Astrocyte of the cerebellum (primary cell): ENCODE results near the gene TBCB.
A peak's percentile ranks its signal among the peaks of the same experiment; 100 is the strongest.
"Not testable (repeated sequence)": the region's sequence is repeated elsewhere in the genome, so short reads cannot be mapped to it uniquely, and the experiment has no call there.

Experiments
- DNase-seq: peaks from one replicate; pipeline ENCODE4 v3.0.0-alpha.2; 2011; ENCODE audit warnings: low read depth
- H3K4me3 ChIP-seq: 2 replicates; pipeline ENCODE4 v1.5.1; 2011; ENCODE audit warnings: mild to moderate bottlenecking, low read depth, low read length, moderate library complexity
- in situ Hi-C: cut with HindIII; loops from 2 replicates; pipeline ENCODE4 v1.10.0; 2017; ENCODE audit warnings: low sequenced_read_pairs
- TF ChIP-seq, protein P1 (sequence below): IDR thresholded peaks from 2 replicates; pipeline ENCODE4 v1.5.1; 2012; ENCODE audit warnings: low read length, low read depth, moderate library complexity, mild to moderate bottlenecking; ENCODE audit errors: missing control alignments

The TBCB gene, protein sequence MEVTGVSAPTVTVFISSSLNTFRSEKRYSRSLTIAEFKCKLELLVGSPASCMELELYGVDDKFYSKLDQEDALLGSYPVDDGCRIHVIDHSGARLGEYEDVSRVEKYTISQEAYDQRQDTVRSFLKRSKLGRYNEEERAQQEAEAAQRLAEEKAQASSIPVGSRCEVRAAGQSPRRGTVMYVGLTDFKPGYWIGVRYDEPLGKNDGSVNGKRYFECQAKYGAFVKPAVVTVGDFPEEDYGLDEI

GRCh38 chr19:36115453-36116343 lies at the start of gene TBCB:
Gene TBCB (plus strand): TSS chr19:36115468. CDS start chr19:36115561, 93 bp downstream.
- DNase-seq, result no peak
- in situ Hi-C loops, result no loop called here
- TF ChIP-seq, protein P1, sequence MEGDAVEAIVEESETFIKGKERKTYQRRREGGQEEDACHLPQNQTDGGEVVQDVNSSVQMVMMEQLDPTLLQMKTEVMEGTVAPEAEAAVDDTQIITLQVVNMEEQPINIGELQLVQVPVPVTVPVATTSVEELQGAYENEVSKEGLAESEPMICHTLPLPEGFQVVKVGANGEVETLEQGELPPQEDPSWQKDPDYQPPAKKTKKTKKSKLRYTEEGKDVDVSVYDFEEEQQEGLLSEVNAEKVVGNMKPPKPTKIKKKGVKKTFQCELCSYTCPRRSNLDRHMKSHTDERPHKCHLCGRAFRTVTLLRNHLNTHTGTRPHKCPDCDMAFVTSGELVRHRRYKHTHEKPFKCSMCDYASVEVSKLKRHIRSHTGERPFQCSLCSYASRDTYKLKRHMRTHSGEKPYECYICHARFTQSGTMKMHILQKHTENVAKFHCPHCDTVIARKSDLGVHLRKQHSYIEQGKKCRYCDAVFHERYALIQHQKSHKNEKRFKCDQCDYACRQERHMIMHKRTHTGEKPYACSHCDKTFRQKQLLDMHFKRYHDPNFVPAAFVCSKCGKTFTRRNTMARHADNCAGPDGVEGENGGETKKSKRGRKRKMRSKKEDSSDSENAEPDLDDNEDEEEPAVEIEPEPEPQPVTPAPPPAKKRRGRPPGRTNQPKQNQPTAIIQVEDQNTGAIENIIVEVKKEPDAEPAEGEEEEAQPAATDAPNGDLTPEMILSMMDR, result no peak
- H3K4me3 ChIP-seq, result peak within 1 kb of the TSS; percentile 96

- no peak overlapping the region for H3K4me3 ChIP-seq
- in situ Hi-C loops, result no loop called here
- TF ChIP-seq, protein P1, result no peak
- DNase-seq, result no peak
Observed at GRCh38 chr19:36067681-36068080, 47.6 kb upstream of the TBCB start.

DNA sequence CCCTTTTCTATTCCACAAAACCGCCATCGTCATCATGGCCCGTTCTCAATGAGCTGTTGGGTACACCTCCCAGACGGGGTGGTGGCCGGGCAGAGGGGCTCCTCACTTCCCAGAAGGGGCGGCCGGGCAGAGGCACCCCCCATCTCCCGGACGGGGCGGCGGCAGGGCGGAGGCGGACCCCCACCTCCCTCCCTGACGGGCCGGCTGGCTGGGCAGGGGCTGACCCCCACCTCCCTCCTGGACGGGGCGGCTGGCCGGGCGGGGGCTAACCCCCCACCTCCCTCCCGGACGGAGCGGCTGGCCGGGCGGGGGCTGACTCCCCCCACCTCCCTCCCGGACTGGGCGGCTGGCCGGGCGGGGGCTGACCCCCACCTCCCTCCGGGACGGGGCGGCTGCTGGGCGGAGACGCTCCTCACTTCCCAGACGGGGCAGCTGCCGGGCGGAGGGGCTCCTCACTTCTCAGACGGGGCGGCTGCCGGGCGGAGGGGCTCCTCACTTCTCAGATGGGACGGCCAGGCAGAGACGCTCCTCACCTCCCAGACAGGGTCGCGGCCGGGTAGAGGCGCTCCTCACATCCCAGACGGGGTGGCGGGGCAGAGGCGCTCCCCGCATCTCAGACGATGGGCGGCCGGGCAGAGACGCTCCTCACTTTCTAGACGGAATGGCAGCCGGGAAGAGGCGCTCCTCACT lies 46.3 kb upstream of the TBCB start:
- in situ Hi-C loops, DNase-seq, H3K4me3 ChIP-seq: not testable (repeated sequence)

DNA sequence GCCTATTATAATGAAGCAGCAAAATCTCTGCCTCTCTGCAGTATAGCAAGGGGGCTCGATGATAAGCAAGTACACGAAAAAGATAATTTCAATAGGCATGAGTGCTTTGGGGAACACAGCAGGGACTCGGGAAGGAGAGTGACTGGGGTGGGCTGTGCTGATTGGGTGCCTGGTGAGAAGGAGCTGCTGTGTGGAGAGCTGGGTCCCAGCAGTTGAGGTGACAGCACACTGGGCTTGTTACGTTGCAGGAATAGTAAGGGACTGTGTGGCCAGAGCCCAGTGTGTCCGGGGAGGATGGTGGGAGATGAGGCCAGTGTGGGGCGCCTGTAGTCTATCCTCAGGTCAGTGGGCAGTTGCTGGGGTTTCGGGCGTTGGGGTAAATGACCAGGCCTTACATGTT lies 43.2 kb upstream of the TBCB start:
- in situ Hi-C loops, result no loop called here
- no peak overlapping the region for H3K4me3 ChIP-seq
- TF ChIP-seq, protein P1, result no peak
- DNase-seq, result no peak

GRCh38 chr19:36073121-36073876 lies 42.0 kb upstream of the TBCB start:
- TF ChIP-seq, protein P1, result no peak
- in situ Hi-C loops, result no loop called here
- no peak for DNase-seq
- no peak overlapping the region for H3K4me3 ChIP-seq

DNA sequence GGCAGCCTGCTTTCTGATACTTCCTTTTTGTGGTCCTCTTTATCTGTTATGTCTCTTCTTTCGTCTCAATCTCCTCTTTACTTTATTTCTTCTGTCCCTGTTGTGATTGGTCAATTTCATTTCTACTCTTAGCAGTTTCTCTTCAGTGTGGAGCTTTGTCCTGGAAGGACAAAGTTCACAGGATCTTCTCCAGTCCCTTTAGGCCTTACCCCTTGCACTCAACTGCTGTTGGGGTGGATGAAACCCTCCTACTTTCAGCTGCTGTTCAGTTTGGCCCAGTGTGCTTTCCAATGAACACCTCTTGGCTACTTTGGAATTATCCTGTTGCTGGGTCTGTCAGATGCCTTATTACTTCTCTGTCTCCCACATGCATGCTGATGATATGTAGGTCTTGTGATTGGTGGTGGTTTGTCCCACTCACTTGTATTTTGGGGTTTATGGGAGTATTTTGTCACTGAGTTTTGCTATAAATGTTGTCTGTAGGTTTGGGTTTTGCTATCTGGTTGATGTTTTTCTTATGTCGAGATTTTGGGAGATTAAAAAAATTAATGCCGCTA lies 35.8 kb upstream of the TBCB start:
- DNase-seq, result no peak

More for the DNA sequence above, 35.8 kb upstream of the TBCB start:
- no peak overlapping the region for H3K4me3 ChIP-seq
- TF ChIP-seq, protein P1, result no peak
- in situ Hi-C loops, result no loop called here
